GM12878 (cell line): ENCODE results near the gene ZNF69. TPM values are rescaled to one million over a fixed set of nuclear protein-coding genes. Genes with fewer than 3 reads are reported as not detected.
A peak's percentile ranks its signal among the peaks of the same experiment; 100 is the strongest.
"Not testable (repeated sequence)": the region's sequence is repeated elsewhere in the genome, so short reads cannot be mapped to it uniquely, and the experiment has no call there.

Source experiments
- ATAC-seq: fragments of 200-7000 bp; cut with Tn5 transposase; 3 replicates; pipeline ENCODE4 v1.9.1; 2020; ENCODE audit warnings: mild to moderate bottlenecking, moderate library complexity
- BruUV-seq: library from RNA; stranded (reverse); fragments of 400-500 nt; replicated peaks from 2 replicates; lab custom pipeline; 2021; lab: Mats Ljungman, UMichigan
- CTCF ChIA-PET: fragments of 300-600 bp; sonication (Branson Sonifier 250); formaldehyde crosslinking; extraction: SDS; loops from one replicate; lab custom pipeline; 2021; ENCODE audit warnings: inconsistent platforms; lab: Yijun Ruan, JAX
- POLR2A ChIA-PET: fragments of 350-600 bp; formaldehyde crosslinking; extraction: SDS; loops from one replicate; lab custom pipeline; 2021; ENCODE audit warnings: inconsistent platforms; lab: Charles Lee
- RAD21 ChIA-PET: fragments of 300-600 bp; sonication (Branson Sonifier 250); formaldehyde crosslinking; loops from one replicate; lab custom pipeline; 2023; ENCODE audit warnings: antibody characterized with exemption; ENCODE audit not compliant: unreplicated experiment; lab: Charles Lee
- SMC1A ChIA-PET: fragments of 300-600 bp; sonication (Branson Sonifier 250); formaldehyde crosslinking; loops from one replicate; lab custom pipeline; 2023; ENCODE audit not compliant: unreplicated experiment, uncharacterized antibody; lab: Charles Lee
- DNase-seq: peaks from one replicate; pipeline ENCODE4 v3.0.0-alpha.2; 2011; ENCODE audit warnings: low read depth, low spot score
- FAIRE-seq: peaks from 3 replicates; lab custom pipeline; 2011; peaks lifted over from hg19 to GRCh38; lab: Jason Lieb, UNC
- H2AFZ ChIP-seq: 2 replicates; pipeline ENCODE4 v1.6.0; 2011; ENCODE audit warnings: low read depth, low read length, control low read depth; ENCODE audit not compliant: control insufficient read depth
- H3K27ac ChIP-seq: 2 replicates; pipeline ENCODE4 v1.5.1; 2011; ENCODE audit warnings: control low read depth; ENCODE audit not compliant: control insufficient read depth, insufficient read depth
- H3K27me3 ChIP-seq, 2 experiments: replicated peaks in 1 of 2; 2 replicates each; pipeline versions ENCODE4 v1.6.0 to v1.6.1; 2011; ENCODE audit warnings: low read length in 1 of 2; ENCODE audit not compliant: control insufficient read depth in 2 of 2, insufficient read depth in 2 of 2
- H3K36me3 ChIP-seq, 2 experiments: 2 replicates each; pipeline ENCODE4 v1.5.1; 2011; ENCODE audit warnings: low read length in 1 of 2; ENCODE audit not compliant: control insufficient read depth in 2 of 2, insufficient read depth in 2 of 2
- H3K4me1 ChIP-seq: 2 replicates; pipeline ENCODE4 v1.6.1; 2011; ENCODE audit warnings: mild to moderate bottlenecking, low read length, moderate library complexity, mixed read lengths; ENCODE audit not compliant: control insufficient read depth, insufficient read depth
- H3K4me2 ChIP-seq: 2 replicates; pipeline ENCODE4 v1.6.0; 2011; ENCODE audit warnings: control low read depth; ENCODE audit not compliant: control insufficient read depth, insufficient read depth
- H3K4me3 ChIP-seq: fragments of 200-600 bp; sonication (generic); 2 replicates; pipeline ENCODE4 v1.5.1; 2016
- H3K79me2 ChIP-seq: 2 replicates; pipeline ENCODE4 v1.6.0; 2011; ENCODE audit warnings: low read length; ENCODE audit not compliant: control insufficient read depth, insufficient read depth
- H3K9ac ChIP-seq: 2 replicates; pipeline ENCODE4 v1.8.0; 2011; ENCODE audit warnings: low read length, control low read depth, mixed read lengths; ENCODE audit not compliant: control insufficient read depth, insufficient read depth
- H3K9me3 ChIP-seq: replicated peaks from 3 replicates; pipeline ENCODE4 v1.5.1; 2011; ENCODE audit warnings: mild to moderate bottlenecking, low read length; ENCODE audit not compliant: control insufficient read depth, insufficient read depth
- H4K20me1 ChIP-seq: 2 replicates; pipeline ENCODE4 v1.6.0; 2011; ENCODE audit not compliant: control insufficient read depth, insufficient read depth
- CREM ChIP-seq: IDR thresholded peaks from 2 replicates; pipeline ENCODE4 v1.6.1; 2014; ENCODE audit warnings: antibody characterized with exemption, low read depth
- ESRRA ChIP-seq: IDR thresholded peaks from 2 replicates; pipeline ENCODE4 v1.6.1; 2012; ENCODE audit warnings: mild to moderate bottlenecking, low read length, improper control_type of control experiment
- EZH2 ChIP-seq: IDR thresholded peaks from 2 replicates; pipeline ENCODE4 v1.6.1; 2012; ENCODE audit warnings: low read depth, mild to moderate bottlenecking, control low read depth, inconsistent platforms, low read length, borderline replicate concordance; ENCODE audit not compliant: control insufficient read depth
- FOXM1 ChIP-seq: IDR thresholded peaks from 2 replicates; pipeline ENCODE4 v1.6.1; 2012; ENCODE audit warnings: low read depth, mild to moderate bottlenecking, inconsistent platforms, low read length, moderate library complexity
- HDAC2 ChIP-seq: fragments of 200-600 bp; sonication (generic); IDR thresholded peaks from 2 replicates; pipeline ENCODE4 v1.6.1; 2017
- NR2C2 ChIP-seq: IDR thresholded peaks from 2 replicates; pipeline ENCODE4 v1.6.1; 2011; ENCODE audit warnings: borderline replicate concordance, low read depth; ENCODE audit not compliant: control insufficient read depth, insufficient read length
- PAX8 ChIP-seq: fragments of 450-650 bp; IDR thresholded peaks from 2 replicates; pipeline ENCODE4 v1.6.1; 2017; ENCODE audit warnings: mild to moderate bottlenecking, moderate library complexity
- RFX5 ChIP-seq: IDR thresholded peaks from 2 replicates; pipeline ENCODE4 v1.6.1; 2011; ENCODE audit warnings: low read depth, low read length, improper control_type of control experiment
- SMC3 ChIP-seq: IDR thresholded peaks from 2 replicates; pipeline ENCODE4 v1.6.1; 2011; ENCODE audit warnings: low read length, improper control_type of control experiment, borderline replicate concordance
- STAT3 ChIP-seq: IDR thresholded peaks from 2 replicates; pipeline ENCODE4 v1.6.1; 2011; ENCODE audit warnings: low read depth, low read length, improper control_type of control experiment
- WGBS: methylation state at CpG from one replicate; pipeline ENCODE4 v1.1.6; 2016; ENCODE audit warnings: low lambda C conversion rate; ENCODE audit not compliant: insufficient replicate concordance, insufficient coverage; ENCODE audit errors: missing lambda C conversion rate; 5-methylcytosine and 5-hydroxymethylcytosine counted together
- in situ Hi-C: fragments of 300-500 bp; cut with MboI; formaldehyde crosslinking; loops from 9 replicates; pipeline ENCODE4 v1.14.3; 2018; ENCODE audit warnings: mixed read lengths
- intact Hi-C: fragments of 100-400 bp; cut with micrococcal nuclease; formaldehyde crosslinking; loops from one replicate; pipeline ENCODE4 v1.14.2; 2022; ENCODE audit not compliant: unreplicated experiment
- polyA plus RNA-seq, 11 experiments: library from polyadenylated mRNA; depleted of rRNA in 4 of 11; unstranded in 6 of 11; stranded (reverse) in 5 of 11; fragments of >200 nt; fragmentation: Nextera tagmentation in 4 of 11; fragmentation: Illumina TruSeq in 1 of 11; extraction: Ambion mirVana in 4 of 11; extraction: Trizol in 1 of 11; gene quantifications; 1 replicate in 1 of 11; 2 replicates in 10 of 11; pipeline versions ENCODE4 v1.2.1 to v1.2.3, GENCODE V29; 2011 to 2016; ENCODE audit warnings: inconsistent platforms in 2 of 11, missing spikeins in 2 of 11, low read depth in 1 of 11
- total RNA-seq, 4 experiments: library from RNA; depleted of rRNA in 3 of 4; stranded (reverse); fragments of >200 nt in 3 of 4; fragmentation: Illumina TruSeq in 1 of 4; extraction: Trizol in 1 of 4; gene quantifications; 2 replicates each; pipeline versions ENCODE4 v1.2.1 to v1.2.3, GENCODE V29; 2013 to 2021
- TF ChIP-seq, protein P1 (sequence below): fragments of 450-650 bp; IDR thresholded peaks from 2 replicates; pipeline ENCODE4 v1.6.1; 2017; ENCODE audit warnings: borderline replicate concordance

The ZNF69 gene
- total and polyA plus RNA-seq, 10 of the 15 experiments (the other 5 are each of a cell fraction or from before 2014, with no cell fraction given): 0.15 to 0.63 (median 0.49) TPM

DNA sequence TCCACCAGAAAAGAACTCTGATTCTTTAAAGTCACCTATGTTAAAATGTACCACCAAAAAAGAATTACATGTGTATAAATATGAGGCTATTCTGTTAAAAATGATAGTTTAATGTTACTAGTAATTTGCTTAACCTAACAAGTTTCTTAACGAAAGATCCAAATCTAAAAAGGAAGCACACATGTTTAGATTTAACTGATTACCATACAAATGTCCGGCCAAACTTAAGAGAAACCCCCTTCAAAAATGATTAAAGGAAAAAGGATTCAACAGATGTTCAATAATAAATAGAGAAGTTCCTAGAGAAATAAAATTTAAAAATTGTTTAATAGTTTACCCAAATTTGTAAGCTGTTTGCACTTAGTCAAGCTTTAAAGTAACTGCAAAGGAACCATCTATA lies 5.0 kb upstream of the ZNF69 start:
- H3K9ac ChIP-seq: no peak overlapping the region
- FAIRE-seq (no peak), DNase-seq (no peak), ATAC-seq (no peak)
- H3K27me3 ChIP-seq: no peaks in the 10 kb centered on the region
- no peak overlapping the region for H3K27ac ChIP-seq
- TF ChIP-seq STAT3: no peak
- no peak for TF ChIP-seq CREM
- TF ChIP-seq EZH2: no peak
- no peak overlapping the region for H3K4me3 ChIP-seq
- in situ Hi-C loops (no loop called here), intact Hi-C loops (no loop called here)
- H3K79me2 ChIP-seq: no peaks in the 10 kb centered on the region
- ChIA-PET CTCF (interaction anchor here (0.6 to 2.7 kb wide), 7 partner anchors 9 to 258 kb away, joined by 3 to 8 read pairs (median 5); partner anchors contain the start of gene ZNF491), RAD21 (interaction anchor here (1.5 kb wide), 1 partner anchor 85 kb away, joined by 4 read pairs; no protein-coding TSS in a partner anchor), SMC1A (interaction anchor here (1.9 kb wide), 1 partner anchor 85 kb away, joined by 7 read pairs; the partner anchor contains the start of gene ZNF491), POLR2A (no interaction called here)
- H3K36me3 ChIP-seq: no peaks in the 10 kb centered on the region
- no peaks in the 10 kb centered on the region for H4K20me1 ChIP-seq
- no peaks in the 10 kb centered on the region; the same call in 1 of the 2 replicates for H3K4me1 ChIP-seq
- H3K9me3 ChIP-seq: peaks cover 2% of the 10 kb centered on the region; the same call in 2 of the 3 replicates
- no peak overlapping the region for H3K4me2 ChIP-seq
- H2AFZ ChIP-seq: no peak overlapping the region
- WGBS: 33% methylated on average over 2 of the region's 2 CpGs
- BruUV-seq: no TSS peak

DNA sequence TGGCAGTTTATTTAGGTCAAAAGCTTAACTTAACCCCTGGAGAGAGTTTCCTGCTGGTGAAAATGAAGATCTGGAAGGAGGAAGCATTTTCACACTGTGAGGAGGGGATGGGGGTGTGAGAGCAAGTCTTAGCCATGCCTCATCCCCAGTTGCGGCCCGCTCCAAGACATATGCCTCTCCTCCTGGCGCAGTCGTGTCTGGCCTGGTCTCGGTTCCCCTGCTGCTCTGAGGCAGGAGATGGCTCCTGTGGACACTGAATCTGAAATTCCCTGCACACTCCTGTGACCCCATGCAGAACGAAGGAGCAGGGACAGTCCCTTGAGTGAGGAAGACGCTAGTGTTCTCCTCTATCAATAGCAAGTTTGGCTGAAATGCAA lies 360 bp upstream of the ZNF69 start:
- 27% methylated on average over 7 of the region's 7 CpGs for WGBS
- intact Hi-C loops: no loop called here
- in situ Hi-C loops: no loop called here

DNA sequence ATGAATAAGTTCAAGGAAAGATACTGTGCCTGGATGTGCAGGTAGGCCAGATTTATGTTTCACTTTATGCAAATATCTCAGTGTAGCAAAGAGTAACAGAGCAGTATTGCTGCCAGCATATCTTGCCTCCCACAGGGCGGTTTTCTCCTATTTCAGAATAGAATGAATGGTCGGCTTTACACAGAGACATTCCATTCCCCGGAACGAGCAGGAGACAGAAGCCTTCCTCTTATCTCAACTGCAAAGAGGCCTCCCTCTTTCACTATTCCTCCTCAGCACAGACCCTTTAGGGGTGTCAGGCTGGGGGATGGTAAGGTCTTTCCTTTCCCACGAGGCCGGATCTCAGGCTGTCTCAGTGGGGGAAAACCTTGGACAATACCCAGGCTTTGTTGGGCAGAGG lies 2.3 kb downstream of the ZNF69 start:
- WGBS: 50% methylated on average over 6 of the region's 6 CpGs
- H4K20me1 ChIP-seq, FAIRE-seq, H3K27me3 ChIP-seq, H3K79me2 ChIP-seq, RAD21 ChIA-PET, H3K9ac ChIP-seq, POLR2A ChIA-PET, DNase-seq, H3K27ac ChIP-seq, H3K4me2 ChIP-seq, ATAC-seq, in situ Hi-C loops, SMC1A ChIA-PET, H3K4me3 ChIP-seq, H3K4me1 ChIP-seq, H3K36me3 ChIP-seq, BruUV-seq, H2AFZ ChIP-seq, intact Hi-C loops, CTCF ChIA-PET, H3K9me3 ChIP-seq: not testable (repeated sequence)

More for the DNA sequence above, 360 bp upstream of the ZNF69 start:
- H3K36me3 ChIP-seq: no peaks in the 10 kb centered on the region
- H2AFZ ChIP-seq: peak overlapping the region; percentile 82
- ChIA-PET POLR2A (no interaction called here), CTCF (no interaction called here), SMC1A (interaction anchor here (1.1 kb wide), 1 partner anchor 90 kb away, joined by 3 read pairs; no protein-coding TSS in a partner anchor), RAD21 (no interaction called here)
- peak overlapping the region; percentile 68; the same call in 1 of the 2 replicates for H3K4me3 ChIP-seq
- BruUV-seq: no TSS peak
- no peak overlapping the region for H3K9ac ChIP-seq
- no peaks in the 10 kb centered on the region; the same call in 2 of the 3 replicates for H3K9me3 ChIP-seq
- no peak for FAIRE-seq
- no peaks in the 10 kb centered on the region; the same call in 1 of the 2 replicates for H3K4me1 ChIP-seq
- no peaks in the 10 kb centered on the region for H3K79me2 ChIP-seq
- H3K27me3 ChIP-seq: no peaks in the 10 kb centered on the region
- DNase-seq: no peak
- ATAC-seq: no peak
- H3K4me2 ChIP-seq: peak overlapping the region; percentile 79
- H4K20me1 ChIP-seq: no peaks in the 10 kb centered on the region
- H3K27ac ChIP-seq: no peak overlapping the region
- TF ChIP-seq ESRRA: no peak
- no peak for TF ChIP-seq PAX8
- TF ChIP-seq SMC3: no peak
- TF ChIP-seq, protein P1, sequence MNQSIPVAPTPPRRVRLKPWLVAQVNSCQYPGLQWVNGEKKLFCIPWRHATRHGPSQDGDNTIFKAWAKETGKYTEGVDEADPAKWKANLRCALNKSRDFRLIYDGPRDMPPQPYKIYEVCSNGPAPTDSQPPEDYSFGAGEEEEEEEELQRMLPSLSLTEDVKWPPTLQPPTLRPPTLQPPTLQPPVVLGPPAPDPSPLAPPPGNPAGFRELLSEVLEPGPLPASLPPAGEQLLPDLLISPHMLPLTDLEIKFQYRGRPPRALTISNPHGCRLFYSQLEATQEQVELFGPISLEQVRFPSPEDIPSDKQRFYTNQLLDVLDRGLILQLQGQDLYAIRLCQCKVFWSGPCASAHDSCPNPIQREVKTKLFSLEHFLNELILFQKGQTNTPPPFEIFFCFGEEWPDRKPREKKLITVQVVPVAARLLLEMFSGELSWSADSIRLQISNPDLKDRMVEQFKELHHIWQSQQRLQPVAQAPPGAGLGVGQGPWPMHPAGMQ: no peak
- no peak for TF ChIP-seq EZH2
- no peak for TF ChIP-seq HDAC2
- TF ChIP-seq NR2C2: no peak
- no peak for TF ChIP-seq RFX5
- no peak for TF ChIP-seq FOXM1
